Neural progenitor cell (in vitro differentiated cells): ENCODE measurements around the gene PYCR2. TPM values are rescaled to one million over a fixed set of nuclear protein-coding genes. Genes with fewer than 3 reads are reported as not detected.

Experiments
- DNase-seq: peaks from one replicate; pipeline ENCODE4 v3.0.0-alpha.2; 2016; ENCODE audit warnings: low spot score
- H2AFZ ChIP-seq: fragments of 200-600 bp; sonication (generic); replicated peaks from 2 replicates; pipeline ENCODE4 v1.6.1; 2016; ENCODE audit warnings: antibody characterized with exemption
- H3F3A ChIP-seq: fragments of 200-600 bp; sonication (generic); 2 replicates; pipeline ENCODE4 v1.6.1; 2016; ENCODE audit warnings: antibody characterized with exemption, low read depth
- H3K27ac ChIP-seq: fragments of 200-600 bp; sonication (generic); 2 replicates; pipeline ENCODE4 v1.5.1; 2016; ENCODE audit warnings: mild to moderate bottlenecking
- H3K27me3 ChIP-seq: fragments of 200-600 bp; sonication (generic); 2 replicates; pipeline ENCODE4 v1.6.1; 2016; ENCODE audit warnings: mild to moderate bottlenecking, moderate library complexity
- H3K36me3 ChIP-seq: fragments of 200-600 bp; sonication (generic); 2 replicates; pipeline ENCODE4 v1.5.1; 2016
- H3K4me1 ChIP-seq: fragments of 200-600 bp; sonication (generic); 2 replicates; pipeline ENCODE4 v1.6.1; 2016; ENCODE audit warnings: mixed run types
- H3K4me2 ChIP-seq: fragments of 200-600 bp; sonication (generic); 2 replicates; pipeline ENCODE4 v1.6.1; 2016
- H3K4me3 ChIP-seq: fragments of 200-600 bp; sonication (generic); 2 replicates; pipeline ENCODE4 v1.5.1; 2016
- H3K79me2 ChIP-seq: fragments of 200-600 bp; sonication (generic); 2 replicates; pipeline ENCODE4 v1.6.1; 2016; ENCODE audit warnings: low read depth
- H3K9ac ChIP-seq: fragments of 200-600 bp; sonication (generic); 2 replicates; pipeline ENCODE4 v1.6.1; 2016
- H3K9me3 ChIP-seq: fragments of 200-600 bp; sonication (generic); 2 replicates; pipeline ENCODE4 v1.5.1; 2016; ENCODE audit warnings: low read depth
- H4K20me1 ChIP-seq: fragments of 200-600 bp; sonication (generic); 2 replicates; pipeline ENCODE4 v1.6.1; 2016; ENCODE audit warnings: low read depth
- H3K27ac Mint-ChIP-seq: 3 replicates; pipeline ENCODE4 v1.8.0; 2021; ENCODE audit warnings: mixed read lengths
- H3K27me3 Mint-ChIP-seq: 2 replicates; pipeline ENCODE4 v1.8.0; 2022; ENCODE audit warnings: low read depth, mild to moderate bottlenecking, inconsistent platforms, moderate library complexity, mixed read lengths; ENCODE audit not compliant: insufficient read depth
- H3K36me3 Mint-ChIP-seq: 3 replicates; pipeline ENCODE4 v1.8.0; 2021; ENCODE audit warnings: mixed read lengths
- H3K4me1 Mint-ChIP-seq: 3 replicates; pipeline ENCODE4 v1.8.0; 2021; ENCODE audit warnings: mixed read lengths
- H3K4me3 Mint-ChIP-seq: 3 replicates; pipeline ENCODE4 v1.8.0; 2021; ENCODE audit warnings: mild to moderate bottlenecking, moderate library complexity, mixed read lengths
- H3K9me3 Mint-ChIP-seq: 3 replicates; pipeline ENCODE4 v1.8.0; 2020; ENCODE audit warnings: mixed read lengths
- CTCF ChIP-seq: fragments of 200-600 bp; sonication (generic); IDR thresholded peaks from 2 replicates; pipeline ENCODE4 v1.5.1; 2017; ENCODE audit warnings: antibody characterized with exemption, mild to moderate bottlenecking
- EZH2 ChIP-seq: fragments of 200-600 bp; sonication (generic); IDR thresholded peaks from 2 replicates; pipeline ENCODE4 v1.6.1; 2017; ENCODE audit warnings: antibody characterized with exemption, mild to moderate bottlenecking, moderate library complexity
- EZH2phosphoT487 ChIP-seq: fragments of 200-600 bp; sonication (generic); IDR thresholded peaks from 2 replicates; pipeline ENCODE4 v1.6.1; 2017; ENCODE audit warnings: antibody characterized with exemption
- total RNA-seq: library from RNA; depleted of rRNA; stranded (reverse); fragments of >200 nt; gene quantifications from 2 replicates; pipeline ENCODE4 v1.2.3, GENCODE V29; 2015; ENCODE audit warnings: low replicate concordance

PYCR2 gene
- total RNA-seq, 1 donor from 2014 or later = 23.8 TPM

DNA sequence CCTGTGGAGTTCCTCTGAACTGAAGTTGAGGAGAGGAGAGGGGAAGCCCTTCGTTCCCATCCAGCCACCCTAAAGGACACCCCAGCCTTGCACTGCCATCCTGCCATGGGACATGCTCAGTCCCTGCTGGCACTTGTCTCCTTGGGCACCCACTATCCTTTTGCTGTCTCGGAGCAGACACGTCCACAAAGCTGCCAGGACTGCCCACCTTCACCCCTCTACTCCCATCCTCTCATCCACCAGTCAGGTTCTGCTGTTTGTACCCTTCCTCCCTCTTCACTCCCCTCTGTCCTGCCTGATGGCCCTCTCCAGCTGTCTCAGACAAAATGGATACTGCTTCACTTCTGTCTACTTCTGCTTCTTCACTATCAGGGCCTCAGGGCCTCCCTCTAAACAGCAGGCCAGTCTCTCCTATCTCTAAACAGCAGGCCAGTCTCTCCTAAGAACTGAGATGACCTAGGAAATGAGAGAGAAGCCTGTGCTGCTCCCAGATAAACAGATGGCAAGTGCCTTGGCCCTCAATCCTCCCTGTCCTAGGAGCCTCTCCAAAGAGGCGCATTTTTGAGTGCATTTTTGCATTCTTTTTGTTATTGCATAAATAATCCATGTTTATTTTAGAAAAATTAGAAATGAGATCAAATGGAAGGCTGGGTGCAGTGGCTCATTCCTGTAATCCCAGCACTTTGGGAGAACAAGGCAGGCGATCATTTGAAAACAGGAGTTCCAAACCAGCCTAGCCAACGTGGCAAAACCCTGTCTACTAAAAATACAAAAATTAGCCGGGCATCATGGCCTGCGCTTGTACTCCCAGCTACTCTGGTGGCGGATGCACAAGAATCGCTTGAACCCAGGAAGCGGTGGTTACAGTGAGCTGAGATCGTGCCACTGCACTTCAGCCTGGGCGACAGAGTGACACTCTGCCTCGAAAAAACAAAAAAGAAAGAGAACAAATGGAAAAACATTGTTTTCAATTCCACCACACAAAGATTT is 4.4 kb upstream of the PYCR2 start:
- Histone ChIP-seq H3K4me2 (no peak overlapping the region), H4K20me1 (peaks cover 1% of the 10 kb centered on the region), H3K36me3 (no peaks in the 10 kb centered on the region), H3K9me3 (no peaks in the 10 kb centered on the region), H3K4me3 (no peak overlapping the region), H3K9ac (no peak overlapping the region), H2AFZ (peak overlapping the region; percentile 50), H3K79me2 (peaks cover 3% of the 10 kb centered on the region), H3K4me1 (peaks cover 3% of the 10 kb centered on the region), H3K27me3 (no peaks in the 10 kb centered on the region), H3K27ac (no peak overlapping the region), H3F3A (peaks cover 26% of the 10 kb centered on the region)
- no peak for TF ChIP-seq EZH2
- TF ChIP-seq EZH2phosphoT487 = no peak
- no peak for TF ChIP-seq CTCF
- Mint-ChIP-seq H3K27me3 (peaks cover 8% of the 10 kb centered on the region), H3K4me3 (no peak overlapping the region), H3K4me1 (peaks cover 5% of the 10 kb centered on the region), H3K36me3 (no peaks in the 10 kb centered on the region), H3K9me3 (no peaks in the 10 kb centered on the region), H3K27ac (no peak overlapping the region)
- no peak for DNase-seq

DNA sequence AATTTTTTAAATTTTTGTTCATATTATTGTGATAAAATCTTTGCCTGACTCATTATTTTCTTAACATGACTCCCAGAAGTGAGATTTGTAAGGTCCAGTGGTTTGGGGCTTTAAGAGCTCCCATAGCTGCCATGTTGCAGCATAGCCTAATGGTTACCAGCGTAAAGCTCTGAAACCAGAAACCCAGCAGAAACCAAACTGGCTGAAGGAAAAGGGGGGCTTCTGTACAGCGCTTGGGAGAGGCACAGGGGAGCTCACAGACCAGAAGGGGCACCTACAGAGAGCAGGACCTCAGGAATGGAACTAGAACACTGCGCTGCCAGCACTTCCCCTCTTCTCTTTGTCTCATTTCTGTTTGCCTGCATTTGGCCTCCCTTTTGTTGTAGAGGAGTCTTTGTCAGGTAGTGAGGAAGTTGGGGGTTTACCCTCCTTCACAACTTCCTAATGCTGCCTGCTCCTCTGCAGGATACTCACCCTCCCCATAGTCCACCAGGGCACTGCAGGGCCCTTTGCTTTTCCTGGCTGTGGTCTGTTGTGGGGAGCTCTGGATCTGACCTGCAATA is 2.6 kb upstream of the PYCR2 start:
- H4K20me1 ChIP-seq = peaks cover 11% of the 10 kb centered on the region
- no peaks in the 10 kb centered on the region for H3K9me3 Mint-ChIP-seq
- H3K4me1 ChIP-seq = peaks cover 10% of the 10 kb centered on the region
- TF ChIP-seq EZH2phosphoT487 = no peak
- no peak for TF ChIP-seq CTCF
- no peak for TF ChIP-seq EZH2
- no peak overlapping the region for H3K4me3 Mint-ChIP-seq
- no peak overlapping the region for H3K4me2 ChIP-seq
- H3K9me3 ChIP-seq = no peaks in the 10 kb centered on the region
- H3K4me1 Mint-ChIP-seq = peaks cover 9% of the 10 kb centered on the region
- peak overlapping the region; percentile 53 for H3K27ac Mint-ChIP-seq
- H3K4me3 ChIP-seq = no peak overlapping the region
- no peaks in the 10 kb centered on the region for H3K27me3 ChIP-seq
- H3K36me3 ChIP-seq = no peaks in the 10 kb centered on the region
- peaks cover 29% of the 10 kb centered on the region for H3F3A ChIP-seq
- peaks cover 5% of the 10 kb centered on the region for H3K27me3 Mint-ChIP-seq
- H3K27ac ChIP-seq = no peak overlapping the region
- no peaks in the 10 kb centered on the region for H3K36me3 Mint-ChIP-seq
- H3K79me2 ChIP-seq = peaks cover 20% of the 10 kb centered on the region
- peak overlapping the region; percentile 60 for H2AFZ ChIP-seq
- H3K9ac ChIP-seq = no peak overlapping the region
- DNase-seq = no peak

DNA sequence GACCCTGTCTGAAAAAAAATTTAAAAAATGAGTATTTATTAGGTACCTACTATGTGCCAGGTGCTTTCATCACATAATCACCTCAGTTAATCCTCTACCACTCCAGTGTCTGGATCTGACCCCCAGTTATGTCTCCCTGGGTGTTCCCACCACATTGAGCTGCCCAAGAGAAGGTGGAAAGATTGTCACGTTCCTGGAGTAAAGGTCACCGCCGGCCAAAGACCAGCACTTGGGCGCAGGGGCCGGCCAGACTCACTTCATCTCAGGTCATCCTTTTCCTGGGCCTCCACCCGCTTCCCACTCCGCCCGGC is 714 bp downstream of the PYCR2 start:
- peaks cover 5% of the 10 kb centered on the region for H3K27me3 Mint-ChIP-seq

More for the DNA sequence above, 714 bp downstream of the PYCR2 start:
- peak overlapping the region; percentile 94 for H3K4me2 ChIP-seq
- no peak for DNase-seq
- Mint-ChIP-seq H3K9me3 (no peaks in the 10 kb centered on the region), H3K36me3 (peaks cover 12% of the 10 kb centered on the region), H3K4me1 (peaks cover 15% of the 10 kb centered on the region), H3K4me3 (peak overlapping the region; percentile 97), H3K27ac (no peak overlapping the region)
- peaks cover 10% of the 10 kb centered on the region for H3K4me1 ChIP-seq
- TF ChIP-seq EZH2phosphoT487 (no peak), EZH2 (no peak), CTCF (no peak)
- no peak overlapping the region for H2AFZ ChIP-seq
- no peaks in the 10 kb centered on the region for H3K36me3 ChIP-seq
- H4K20me1 ChIP-seq = peaks cover 14% of the 10 kb centered on the region
- H3K27ac ChIP-seq = no peak overlapping the region
- no peaks in the 10 kb centered on the region for H3K27me3 ChIP-seq
- H3K9me3 ChIP-seq = no peaks in the 10 kb centered on the region
- peak overlapping the region; percentile 64 for H3K9ac ChIP-seq
- H3K79me2 ChIP-seq = peaks cover 20% of the 10 kb centered on the region
- peaks cover 29% of the 10 kb centered on the region for H3F3A ChIP-seq
- H3K4me3 ChIP-seq = peak overlapping the region; percentile 88
